GM23248 (cell line): Measurements from ENCODE around the gene SEMA5A. TPM values are rescaled to one million over a fixed set of nuclear protein-coding genes. Genes with fewer than 3 reads are reported as not detected.

Experiments used
- DNase-seq: peaks from one replicate; pipeline ENCODE4 v3.0.0-alpha.2; 2015
- H2AFZ ChIP-seq: fragments of 200-600 bp; sonication (generic); 2 replicates; pipeline ENCODE4 v1.6.1; 2016; ENCODE audit warnings: antibody characterized with exemption
- H3F3A ChIP-seq: fragments of 200-600 bp; sonication (generic); 2 replicates; pipeline ENCODE4 v1.6.1; 2016; ENCODE audit warnings: mild to moderate bottlenecking, antibody characterized with exemption, mixed run types; ENCODE audit not compliant: insufficient read depth
- H3K27ac ChIP-seq: fragments of 200-600 bp; sonication (generic); 2 replicates; pipeline ENCODE4 v1.5.1; 2016; ENCODE audit warnings: mild to moderate bottlenecking
- H3K27me3 ChIP-seq: fragments of 200-600 bp; sonication (generic); replicated peaks from 2 replicates; pipeline ENCODE4 v1.6.1; 2016; ENCODE audit warnings: mild to moderate bottlenecking; ENCODE audit not compliant: insufficient read depth
- H3K36me3 ChIP-seq: fragments of 200-600 bp; sonication (generic); 2 replicates; pipeline ENCODE4 v1.6.1; 2016; ENCODE audit warnings: low read depth, mild to moderate bottlenecking
- H3K4me1 ChIP-seq: fragments of 200-600 bp; sonication (generic); 2 replicates; pipeline ENCODE4 v1.6.1; 2016; ENCODE audit warnings: mild to moderate bottlenecking; ENCODE audit not compliant: insufficient read depth
- H3K4me2 ChIP-seq: fragments of 200-600 bp; sonication (generic); one replicate; pipeline ENCODE4 v1.6.1; 2016; ENCODE audit warnings: mild to moderate bottlenecking; ENCODE audit not compliant: unreplicated experiment
- H3K4me3 ChIP-seq: fragments of 200-600 bp; sonication (generic); 2 replicates; pipeline ENCODE4 v1.5.1; 2016; ENCODE audit warnings: mild to moderate bottlenecking
- H3K79me2 ChIP-seq: fragments of 200-600 bp; sonication (generic); 2 replicates; pipeline ENCODE4 v1.6.1; 2016; ENCODE audit warnings: mild to moderate bottlenecking; ENCODE audit not compliant: insufficient read depth
- H3K9ac ChIP-seq: fragments of 200-600 bp; sonication (generic); 2 replicates; pipeline ENCODE4 v1.6.1; 2016; ENCODE audit warnings: mild to moderate bottlenecking
- H3K9me2 ChIP-seq: fragments of 200-600 bp; sonication (generic); 2 replicates; pipeline ENCODE4 v1.6.1; 2016; ENCODE audit warnings: mixed run types, mild to moderate bottlenecking, moderate library complexity; ENCODE audit not compliant: insufficient read depth
- H3K9me3 ChIP-seq: fragments of 200-600 bp; sonication (generic); one replicate; pipeline ENCODE4 v1.6.1; 2017; ENCODE audit warnings: low read depth
- H4K20me1 ChIP-seq: fragments of 200-600 bp; sonication (generic); 2 replicates; pipeline ENCODE4 v1.6.0; 2016; ENCODE audit not compliant: insufficient read depth
- EZH2 ChIP-seq: fragments of 200-600 bp; sonication (generic); IDR thresholded peaks from 2 replicates; pipeline ENCODE4 v1.6.1; 2018; ENCODE audit warnings: antibody characterized with exemption, mild to moderate bottlenecking; ENCODE audit not compliant: insufficient read depth, poor library complexity, severe bottlenecking
- EZH2phosphoT487 ChIP-seq: fragments of 200-600 bp; sonication (generic); IDR thresholded peaks from 2 replicates; pipeline ENCODE4 v1.6.1; 2018; ENCODE audit warnings: antibody characterized with exemption, moderate library complexity, mild to moderate bottlenecking, low read depth; ENCODE audit not compliant: insufficient read depth
- WGBS, 2 experiments: methylation state at CpG; one replicate each; pipeline ENCODE4 v1.1.6; 2015 to 2017; ENCODE audit warnings: low lambda C conversion rate in 2 of 2, low coverage in 1 of 2; ENCODE audit errors: missing lambda C conversion rate in 2 of 2; 5-methylcytosine and 5-hydroxymethylcytosine counted together
- in situ Hi-C: fragments of 300-500 bp; cut with MboI; formaldehyde crosslinking; loops from 2 replicates; pipeline ENCODE4 v1.15.0; 2020
- polyA plus RNA-seq: library from polyadenylated mRNA; unstranded; fragments of >200 nt; fragmentation: Nextera tagmentation; extraction: Ambion mirVana; gene quantifications from 2 replicates; pipeline ENCODE4 v1.2.1, GENCODE V29; 2016
- total RNA-seq: library from RNA; depleted of rRNA; stranded (reverse); fragments of >200 nt; shearing (Covaris generic); gene quantifications from 2 replicates; pipeline ENCODE4 v1.2.3, GENCODE V29; 2014

The SEMA5A gene
- total and polyA plus RNA-seq, 2 experiments from 2014 or later, result 33.5 to 38.2 TPM

DNA sequence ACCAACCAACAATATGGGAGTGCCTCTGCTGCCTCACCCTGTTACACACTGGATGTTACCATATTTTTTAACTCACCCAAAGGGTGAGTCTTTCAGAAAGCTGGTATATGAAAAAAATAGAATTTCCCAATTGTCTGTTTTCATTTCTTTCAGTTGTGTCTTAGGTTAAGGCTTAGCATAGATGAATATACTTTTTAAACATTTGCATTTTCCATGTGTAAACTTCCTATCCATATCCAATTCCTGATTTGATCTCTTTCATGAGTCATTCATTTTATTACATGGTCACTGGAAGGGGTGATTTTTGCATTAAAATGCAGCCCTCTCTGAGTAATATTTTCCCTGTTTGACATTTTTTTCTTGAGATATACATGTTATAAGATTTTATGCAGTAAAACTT lies 406.5 kb downstream of the SEMA5A start:
- no peak overlapping the region for H2AFZ ChIP-seq
- H3K4me3 ChIP-seq, result no peak overlapping the region
- H3K4me1 ChIP-seq, result no peaks in the 10 kb centered on the region
- in situ Hi-C loops, result no loop called here
- 0 out of 2 replicates have a peak, but pooled peaks cover 6% of the 10 kb centered on the region for H3K36me3 ChIP-seq
- H3K4me2 ChIP-seq, result no peak overlapping the region
- TF ChIP-seq EZH2 (no peak), EZH2phosphoT487 (no peak)
- H4K20me1 ChIP-seq, result no peaks in the 10 kb centered on the region
- H3K9me3 ChIP-seq, result no peaks in the 10 kb centered on the region
- H3F3A ChIP-seq, result 0 out of 2 replicates have a peak, but pooled peaks cover 5% of the 10 kb centered on the region
- no peaks in the 10 kb centered on the region for H3K27me3 ChIP-seq
- no peak overlapping the region for H3K9ac ChIP-seq
- DNase-seq, result no peak
- H3K27ac ChIP-seq, result no peak overlapping the region
- H3K9me2 ChIP-seq, result no peaks in the 10 kb centered on the region
- no peaks in the 10 kb centered on the region for H3K79me2 ChIP-seq

DNA sequence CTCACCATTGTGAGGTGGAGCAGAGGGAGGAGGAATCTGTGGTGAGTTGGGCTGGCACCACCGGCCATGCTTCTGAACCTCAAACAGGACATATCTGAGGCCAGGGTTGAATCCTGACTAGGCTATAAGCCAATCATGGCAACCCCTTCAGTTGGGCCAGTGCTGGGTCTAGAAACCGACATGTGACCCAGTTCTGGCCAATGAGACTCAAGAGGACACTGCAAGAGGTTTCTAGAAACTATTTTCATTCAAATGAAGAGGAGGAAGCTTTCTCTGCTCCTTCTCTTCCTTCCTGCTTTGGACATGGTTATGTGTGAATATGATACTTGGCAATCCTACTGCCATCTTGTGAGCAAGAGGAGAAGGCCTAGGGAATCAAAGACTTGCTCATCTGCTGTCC lies 417.7 kb downstream of the SEMA5A start:
- in situ Hi-C loops, result no loop called here
- H2AFZ ChIP-seq, result no peak overlapping the region
- WGBS, 2 experiments, result 94 to 100% methylated on average over 2 of the region's 2 CpGs

DNA sequence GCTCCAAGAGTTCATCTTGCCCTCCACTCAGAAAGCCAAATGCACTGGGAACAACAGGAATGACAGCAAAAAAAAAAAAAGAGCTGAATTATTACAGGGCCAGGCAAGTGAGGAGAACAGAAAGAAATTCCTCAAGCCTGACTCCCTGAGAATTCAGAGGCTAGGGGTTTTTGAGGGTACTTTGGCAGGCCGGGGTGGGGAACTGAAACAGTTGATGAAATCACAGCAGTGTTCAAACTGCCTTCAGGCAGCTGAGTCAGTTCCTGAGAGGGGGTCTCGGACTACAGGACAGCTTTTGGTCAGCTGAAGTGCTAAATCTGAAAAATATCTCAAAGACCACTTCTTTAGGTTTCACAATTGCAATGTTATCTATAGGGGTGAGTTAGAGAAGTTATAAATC lies 419.4 kb downstream of the SEMA5A start:
- no peaks in the 10 kb centered on the region for H3K27me3 ChIP-seq
- TF ChIP-seq EZH2phosphoT487 (no peak), EZH2 (no peak)

More for the DNA sequence above, 417.7 kb downstream of the SEMA5A start:
- no peaks in the 10 kb centered on the region for H3F3A ChIP-seq
- H3K4me1 ChIP-seq, result no peaks in the 10 kb centered on the region
- no peaks in the 10 kb centered on the region for H3K9me2 ChIP-seq
- no peak overlapping the region for H3K9ac ChIP-seq
- H3K9me3 ChIP-seq, result no peaks in the 10 kb centered on the region
- no peak for DNase-seq
- H3K27ac ChIP-seq, result no peak overlapping the region
- no peaks in the 10 kb centered on the region for H3K79me2 ChIP-seq
- H3K4me3 ChIP-seq, result no peak overlapping the region
- no peak overlapping the region for H3K4me2 ChIP-seq
- TF ChIP-seq EZH2phosphoT487 (no peak), EZH2 (no peak)
- H3K36me3 ChIP-seq, result no peaks in the 10 kb centered on the region
- no peaks in the 10 kb centered on the region for H3K27me3 ChIP-seq
- H4K20me1 ChIP-seq, result no peaks in the 10 kb centered on the region

DNA sequence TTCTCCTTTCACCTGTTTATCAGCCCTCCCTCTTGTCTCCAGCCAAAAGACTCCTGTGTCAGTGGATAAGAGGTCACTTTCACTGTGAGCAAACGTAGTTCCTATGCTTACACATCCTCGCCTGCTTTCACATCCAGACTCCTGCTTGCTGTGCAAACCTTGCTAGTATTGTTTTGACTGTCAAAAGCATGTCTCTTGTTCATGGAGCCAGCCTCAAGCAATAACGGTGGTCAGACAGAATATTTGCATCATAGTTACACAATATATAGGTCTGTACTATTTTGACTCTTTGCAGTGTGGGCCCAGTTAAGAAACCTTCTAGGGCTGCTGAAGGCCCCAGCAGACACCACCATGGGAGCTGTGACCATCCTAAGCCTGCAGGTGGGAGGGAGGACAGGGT lies 420.0 kb downstream of the SEMA5A start:
- in situ Hi-C loops, result no loop called here
- H3K9me3 ChIP-seq, result no peaks in the 10 kb centered on the region
- no peak overlapping the region for H3K4me3 ChIP-seq
- H3K27me3 ChIP-seq, result no peaks in the 10 kb centered on the region
- DNase-seq, result no peak
- no peak overlapping the region for H3K9ac ChIP-seq
- H2AFZ ChIP-seq, result no peak overlapping the region
- TF ChIP-seq EZH2 (no peak), EZH2phosphoT487 (no peak)
- H3K36me3 ChIP-seq, result peaks cover 11% of the 10 kb centered on the region; the same call in 1 of the 2 replicates
- H3F3A ChIP-seq, result no peaks in the 10 kb centered on the region
- no peak overlapping the region for H3K4me2 ChIP-seq
- no peaks in the 10 kb centered on the region for H3K79me2 ChIP-seq
- H3K27ac ChIP-seq, result no peak overlapping the region
- H3K4me1 ChIP-seq, result no peaks in the 10 kb centered on the region
- WGBS, 2 experiments, result 93 to 94% methylated on average over 3 of the region's 3 CpGs
- no peaks in the 10 kb centered on the region for H4K20me1 ChIP-seq
- no peaks in the 10 kb centered on the region for H3K9me2 ChIP-seq

More for the DNA sequence above, 419.4 kb downstream of the SEMA5A start:
- Histone ChIP-seq H3K4me1 (no peaks in the 10 kb centered on the region), H3K27ac (no peak overlapping the region), H3K4me2 (no peak overlapping the region), H3K9ac (no peak overlapping the region), H3K9me3 (no peaks in the 10 kb centered on the region), H3K9me2 (no peaks in the 10 kb centered on the region), H3K79me2 (no peaks in the 10 kb centered on the region), H4K20me1 (no peaks in the 10 kb centered on the region), H3K36me3 (peaks cover 11% of the 10 kb centered on the region; the same call in 1 of the 2 replicates), H3K4me3 (no peak overlapping the region), H3F3A (no peaks in the 10 kb centered on the region), H2AFZ (no peak overlapping the region)
- 76 to 94% methylated on average over 2 of the region's 2 CpGs for WGBS, 2 experiments
- no peak for DNase-seq
- in situ Hi-C loops, result no loop called here

DNA sequence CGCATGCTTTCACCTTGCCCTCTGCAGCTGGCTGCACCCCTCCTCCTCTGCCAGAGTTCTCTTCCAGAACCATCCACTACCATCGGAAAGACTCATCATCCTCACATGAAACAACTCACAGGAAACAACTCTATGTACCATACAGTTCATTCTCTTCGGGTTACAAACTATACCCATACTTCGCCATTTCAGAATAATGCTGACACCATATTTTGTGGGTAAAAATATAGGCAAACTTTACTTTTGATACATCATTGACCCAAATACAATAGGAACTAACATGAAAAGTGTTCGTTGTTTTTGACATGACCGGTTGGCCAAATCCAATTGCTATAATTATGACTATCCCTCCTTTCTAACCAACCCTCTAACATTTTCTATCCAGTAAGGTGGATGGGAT lies 421.0 kb downstream of the SEMA5A start:
- Histone ChIP-seq H3K4me3 (no peak overlapping the region), H3K4me2 (no peak overlapping the region), H3K9ac (no peak overlapping the region), H3K4me1 (no peaks in the 10 kb centered on the region), H4K20me1 (no peaks in the 10 kb centered on the region), H3K36me3 (peaks cover 11% of the 10 kb centered on the region; the same call in 1 of the 2 replicates), H3K9me3 (no peaks in the 10 kb centered on the region), H3K79me2 (no peaks in the 10 kb centered on the region), H3K27ac (no peak overlapping the region), H3K9me2 (no peaks in the 10 kb centered on the region), H2AFZ (no peak overlapping the region), H3K27me3 (no peaks in the 10 kb centered on the region), H3F3A (no peaks in the 10 kb centered on the region)
- no peak for DNase-seq
- in situ Hi-C loops, result no loop called here
- TF ChIP-seq EZH2 (no peak), EZH2phosphoT487 (no peak)
- 90 to 96% methylated on average over 6 of the region's 6 CpGs for WGBS, 2 experiments
